H7 (cell line): ENCODE data around the gene PSMA7. TPM values are rescaled to one million over a fixed set of nuclear protein-coding genes. Genes with fewer than 3 reads are reported as not detected.
A peak's percentile ranks its signal among the peaks of the same experiment; 100 is the strongest.

Source experiments
- DNase-seq: peaks from one replicate; pipeline ENCODE4 v3.0.0; 2012
- H3K27me3 ChIP-seq: 2 replicates; pipeline ENCODE4 v1.6.0; 2011; ENCODE audit warnings: mild to moderate bottlenecking, low read length; ENCODE audit not compliant: control insufficient read depth, insufficient read depth
- H3K36me3 ChIP-seq: replicated peaks from 2 replicates; pipeline ENCODE4 v1.5.1; 2011; ENCODE audit warnings: low read length; ENCODE audit not compliant: control insufficient read depth, insufficient read depth
- H3K4me3 ChIP-seq: 2 replicates; pipeline ENCODE4 v1.5.1; 2011; ENCODE audit warnings: low read depth, mild to moderate bottlenecking, control low read depth, low read length, moderate library complexity; ENCODE audit not compliant: insufficient read depth
- total RNA-seq: library from RNA; depleted of rRNA; stranded (reverse); fragments of >200 nt; shearing (Covaris generic); gene quantifications from 2 replicates; pipeline ENCODE4 v1.2.3, GENCODE V29; 2014

PSMA7 gene
- total RNA-seq, 1 experiment from 2014 or later: 501 TPM

GRCh38 chr20:62141043-62141396 is 2.2 kb downstream of the PSMA7 start:
- H3K4me3 ChIP-seq: no peak overlapping the region
- peaks cover 39% of the 10 kb centered on the region for H3K36me3 ChIP-seq
- no peak for DNase-seq
- no peaks in the 10 kb centered on the region for H3K27me3 ChIP-seq

- Histone ChIP-seq H3K4me3 (no peak overlapping the region), H3K36me3 (peaks cover 47% of the 10 kb centered on the region)
These were observed 3.6 kb downstream of the PSMA7 start for GRCh38 chr20:62139636-62140035.

GRCh38 chr20:62138912-62139311 is 4.3 kb downstream of the PSMA7 start:
- Histone ChIP-seq H3K36me3 (peaks cover 51% of the 10 kb centered on the region), H3K4me3 (no peak overlapping the region), H3K27me3 (no peaks in the 10 kb centered on the region)
- no peak for DNase-seq

More at GRCh38 chr20:62139636-62140035, 3.6 kb downstream of the PSMA7 start:
- no peaks in the 10 kb centered on the region for H3K27me3 ChIP-seq
- DNase-seq: no peak

GRCh38 chr20:62138204-62138543 is 5.0 kb downstream of the PSMA7 start:
- H3K36me3 ChIP-seq: peaks cover 53% of the 10 kb centered on the region
- no peaks in the 10 kb centered on the region for H3K27me3 ChIP-seq
- no peak overlapping the region for H3K4me3 ChIP-seq
- DNase-seq: no peak

- Histone ChIP-seq H3K4me3 (no peak overlapping the region), H3K36me3 (peaks cover 56% of the 10 kb centered on the region), H3K27me3 (no peaks in the 10 kb centered on the region)
- DNase-seq: no peak
These were observed 5.6 kb downstream of the PSMA7 start for GRCh38 chr20:62137478-62138203.

- no peak for DNase-seq
- Histone ChIP-seq H3K36me3 (peaks cover 61% of the 10 kb centered on the region), H3K4me3 (no peak overlapping the region)
These were observed 6.2 kb downstream of the PSMA7 start for GRCh38 chr20:62137092-62137384.

GRCh38 chr20:62136283-62137091 is 6.7 kb downstream of the PSMA7 start:
- Histone ChIP-seq H3K4me3 (no peak overlapping the region), H3K27me3 (no peaks in the 10 kb centered on the region), H3K36me3 (peaks cover 67% of the 10 kb centered on the region)
- DNase-seq: peak; percentile 88

More at GRCh38 chr20:62137092-62137384, 6.2 kb downstream of the PSMA7 start:
- no peaks in the 10 kb centered on the region for H3K27me3 ChIP-seq

- H3K36me3 ChIP-seq: peaks cover 74% of the 10 kb centered on the region
These were observed 7.5 kb downstream of the PSMA7 start for GRCh38 chr20:62135573-62136266.

GRCh38 chr20:62134735-62135231 is 8.4 kb downstream of the PSMA7 start:
- Histone ChIP-seq H3K27me3 (no peaks in the 10 kb centered on the region), H3K36me3 (peaks cover 71% of the 10 kb centered on the region), H3K4me3 (no peak overlapping the region)
- no peak for DNase-seq

More at GRCh38 chr20:62135573-62136266, 7.5 kb downstream of the PSMA7 start:
- no peaks in the 10 kb centered on the region for H3K27me3 ChIP-seq
- H3K4me3 ChIP-seq: no peak overlapping the region
- DNase-seq: no peak

GRCh38 chr20:62133864-62134263 is 9.3 kb downstream of the PSMA7 start:
- H3K27me3 ChIP-seq: no peaks in the 10 kb centered on the region
- peak; percentile 84 for DNase-seq
- no peak overlapping the region for H3K4me3 ChIP-seq
- H3K36me3 ChIP-seq: peaks cover 71% of the 10 kb centered on the region

- H3K36me3 ChIP-seq: peaks cover 72% of the 10 kb centered on the region
- no peak for DNase-seq
- H3K27me3 ChIP-seq: no peaks in the 10 kb centered on the region
- H3K4me3 ChIP-seq: no peak overlapping the region
These were observed 9.9 kb downstream of the PSMA7 start for GRCh38 chr20:62133051-62133845.

- no peak for DNase-seq
- peaks cover 71% of the 10 kb centered on the region for H3K36me3 ChIP-seq
- H3K27me3 ChIP-seq: no peaks in the 10 kb centered on the region
- H3K4me3 ChIP-seq: no peak overlapping the region
These were observed 10.8 kb downstream of the PSMA7 start for GRCh38 chr20:62132421-62132820.

GRCh38 chr20:62131560-62132320 is 11.5 kb downstream of the PSMA7 start:
- no peak for DNase-seq
- Histone ChIP-seq H3K4me3 (no peak overlapping the region), H3K27me3 (no peaks in the 10 kb centered on the region), H3K36me3 (peaks cover 75% of the 10 kb centered on the region)
